GM12864 (cell line): Measurements from ENCODE around the gene TPPP3.

Experiments used
- DNase-seq: peaks from one replicate; pipeline ENCODE4 v3.0.0-alpha.2; 2011; ENCODE audit warnings: low read depth
- H3K4me3 ChIP-seq: 2 replicates; pipeline ENCODE4 v1.5.1; 2011; ENCODE audit warnings: mild to moderate bottlenecking, low read depth, low read length, control low read depth
- CTCF ChIP-seq: IDR thresholded peaks from 2 replicates; pipeline ENCODE4 v1.5.1; 2011; ENCODE audit warnings: low read depth, mild to moderate bottlenecking, moderate library complexity, low read length, control low read depth, inconsistent platforms; ENCODE audit errors: missing control alignments

Gene TPPP3

GRCh38 chr16:67412294-67412693 lies 19.0 kb upstream of the TPPP3 start:
- no peak overlapping the region for H3K4me3 ChIP-seq
- no peak for DNase-seq
- no peak for TF ChIP-seq CTCF

- no peak for DNase-seq
- TF ChIP-seq CTCF, result no peak
- no peak overlapping the region for H3K4me3 ChIP-seq
Observed at GRCh38 chr16:67411339-67411738, 18.0 kb upstream of the TPPP3 start.

GRCh38 chr16:67409631-67410030 lies 16.3 kb upstream of the TPPP3 start:
- no peak for TF ChIP-seq CTCF
- no peak for DNase-seq
- no peak overlapping the region for H3K4me3 ChIP-seq

GRCh38 chr16:67407788-67408452 lies 14.6 kb upstream of the TPPP3 start:
- H3K4me3 ChIP-seq, result no peak overlapping the region
- TF ChIP-seq CTCF, result no peak
- no peak for DNase-seq

GRCh38 chr16:67407176-67407787 lies 14.0 kb upstream of the TPPP3 start:
- no peak for TF ChIP-seq CTCF
- no peak overlapping the region for H3K4me3 ChIP-seq
- DNase-seq, result no peak

- no peak for DNase-seq
- no peak for TF ChIP-seq CTCF
- H3K4me3 ChIP-seq, result no peak overlapping the region
Observed at GRCh38 chr16:67406111-67406971, 13.0 kb upstream of the TPPP3 start.
